Stimulated activated CD8-positive, alpha-beta memory T cell treated with anti-CD3 and anti-CD28 coated beads, Interleukin-15, amount 100 ng/mL, for 48 hours (primary cell): ENCODE measurements around the gene ADAR.

ENCODE experiments used
- DNase-seq, 2 donors: peaks; one replicate each; pipeline ENCODE4 v3.0.0-alpha.2; 2020; ENCODE audit warnings: low read depth in 2 of 2

The ADAR gene

DNA sequence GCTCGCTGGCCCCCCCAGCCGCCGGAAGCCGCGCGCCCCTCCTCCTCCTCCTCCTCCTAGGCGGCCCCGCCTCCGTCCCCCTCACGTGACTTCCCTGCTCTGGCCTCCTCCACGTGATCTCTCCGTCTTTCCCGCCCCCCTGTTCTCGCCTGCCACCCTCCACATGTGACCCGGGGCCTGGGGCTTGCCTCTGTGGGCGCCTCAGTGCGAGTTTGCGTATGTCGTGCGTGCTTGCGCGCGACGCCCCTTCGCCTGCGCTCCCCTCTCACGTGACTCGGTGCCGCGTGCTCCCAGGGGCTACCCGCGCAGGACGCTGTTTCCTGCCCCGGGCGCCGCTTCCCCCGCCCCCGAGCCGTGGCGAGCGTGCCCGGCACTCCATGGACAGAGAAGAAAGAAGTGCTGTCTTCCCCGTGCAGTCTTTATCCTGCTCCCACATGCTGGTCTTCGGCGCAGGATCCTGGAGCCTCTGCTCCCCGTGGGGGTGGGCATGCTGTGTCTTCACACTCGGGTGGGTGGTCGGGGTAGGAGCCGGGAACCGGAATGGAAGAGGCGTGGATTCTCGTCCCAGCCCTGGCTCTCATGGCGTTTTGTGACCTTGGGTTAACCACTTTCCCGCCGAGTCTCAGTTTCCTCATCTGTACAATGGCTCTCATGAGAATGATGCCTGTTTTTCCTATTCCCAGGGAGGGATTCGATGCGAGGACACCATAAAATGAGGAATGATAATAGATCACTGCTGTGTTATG, 49.1 kb downstream of the ADAR start:
- peak; percentile 99 for DNase-seq

DNA sequence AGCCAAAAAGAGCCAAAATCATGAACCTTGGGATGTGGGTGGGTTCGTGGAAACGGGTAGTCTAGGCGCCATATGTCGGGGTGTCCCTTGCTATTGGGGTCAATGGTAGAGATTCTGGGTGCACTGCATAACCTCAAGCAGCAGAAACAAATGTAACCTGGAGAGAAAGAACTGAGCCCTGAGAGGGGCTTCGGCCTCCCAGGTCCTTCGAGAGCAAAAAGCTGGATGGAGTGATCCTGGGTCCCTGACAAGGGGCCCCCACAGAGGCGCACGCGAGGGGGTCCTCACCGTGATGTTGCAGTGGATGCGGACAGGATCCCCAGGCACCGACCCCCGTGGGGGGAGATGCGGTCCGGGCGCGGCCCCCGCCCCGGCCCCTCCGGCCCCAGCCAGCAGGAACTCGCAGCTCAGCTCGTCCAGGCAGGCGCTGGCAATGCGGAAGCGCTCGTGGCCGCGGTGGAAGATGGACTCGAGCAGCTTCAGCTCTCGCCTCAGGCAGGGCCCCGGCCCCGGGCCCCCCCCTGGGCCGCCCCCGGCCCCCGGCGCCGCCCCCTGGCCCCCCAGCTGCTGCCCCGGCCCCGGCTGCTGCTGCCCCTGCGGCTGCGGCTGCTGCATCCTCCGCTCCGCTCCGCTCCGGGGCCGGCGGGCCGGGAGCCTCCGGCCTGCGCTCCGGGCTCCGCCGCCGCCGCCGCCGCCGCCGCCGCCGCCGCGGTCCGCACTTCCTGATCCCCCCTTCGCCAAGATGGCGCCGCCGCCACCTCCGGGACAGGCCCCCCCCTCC, 49.9 kb downstream of the ADAR start, which contains the start of gene UBE2Q1:
Gene UBE2Q1, minus strand, starts transcription at position 724 of the 781 bp plus-strand sequence. Its CDS starts 109 bp downstream, at position 615.
- peak in 1 of 2 donors; percentile 8 for DNase-seq

DNA sequence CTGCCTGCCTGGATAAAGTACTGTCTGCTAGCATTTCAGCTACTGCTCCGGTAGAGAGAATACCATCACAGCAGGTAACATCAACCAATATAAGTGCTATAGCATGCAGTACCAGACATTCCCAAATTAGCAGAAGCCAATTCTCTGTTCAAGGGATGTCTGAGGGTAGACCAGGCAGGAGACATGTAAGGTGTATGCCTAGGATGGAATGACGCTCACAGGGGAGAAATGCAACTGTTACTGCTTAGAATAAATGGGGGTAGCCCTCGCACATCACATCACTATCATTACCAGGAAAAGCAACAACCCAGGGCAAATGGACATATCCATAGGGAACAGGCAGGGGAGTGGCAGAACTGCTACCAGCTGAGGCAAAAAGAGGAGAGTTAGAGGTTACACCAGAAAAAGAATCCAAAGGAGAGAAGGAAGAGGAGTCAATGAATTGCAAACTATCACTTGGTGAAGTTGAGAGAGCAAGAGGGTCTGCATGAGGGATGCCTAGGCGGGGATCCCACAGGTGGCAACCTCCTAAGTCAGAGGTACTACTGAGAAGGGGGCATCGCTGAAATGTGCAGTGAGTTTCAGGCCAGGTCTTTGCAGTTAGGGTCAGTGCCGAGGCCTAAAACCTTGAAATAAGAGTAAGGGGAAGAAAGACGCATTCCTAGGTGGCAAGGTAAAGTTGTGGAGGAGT, 50.6 kb downstream of the ADAR start:
- no peak for DNase-seq

DNA sequence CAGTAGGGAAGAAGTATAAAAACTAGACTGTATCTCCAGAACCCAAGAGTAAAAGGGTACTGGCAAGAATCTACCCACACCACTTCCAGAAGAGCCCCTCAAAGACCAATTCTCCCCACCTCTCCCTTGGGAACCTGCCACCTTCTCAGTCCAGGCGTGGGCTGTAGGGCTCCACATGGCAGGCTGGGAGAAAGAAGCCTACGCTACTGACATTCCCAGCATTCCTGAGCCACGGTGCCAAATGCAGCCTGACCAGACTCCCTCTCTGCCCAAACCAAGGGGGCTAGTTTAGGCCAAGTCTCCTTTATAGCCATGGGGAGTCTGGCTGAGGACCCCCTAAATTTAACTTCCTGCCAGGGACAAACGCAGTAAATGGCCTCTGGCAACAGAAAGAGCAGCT, 51.6 kb downstream of the ADAR start:
- no peak for DNase-seq

DNA sequence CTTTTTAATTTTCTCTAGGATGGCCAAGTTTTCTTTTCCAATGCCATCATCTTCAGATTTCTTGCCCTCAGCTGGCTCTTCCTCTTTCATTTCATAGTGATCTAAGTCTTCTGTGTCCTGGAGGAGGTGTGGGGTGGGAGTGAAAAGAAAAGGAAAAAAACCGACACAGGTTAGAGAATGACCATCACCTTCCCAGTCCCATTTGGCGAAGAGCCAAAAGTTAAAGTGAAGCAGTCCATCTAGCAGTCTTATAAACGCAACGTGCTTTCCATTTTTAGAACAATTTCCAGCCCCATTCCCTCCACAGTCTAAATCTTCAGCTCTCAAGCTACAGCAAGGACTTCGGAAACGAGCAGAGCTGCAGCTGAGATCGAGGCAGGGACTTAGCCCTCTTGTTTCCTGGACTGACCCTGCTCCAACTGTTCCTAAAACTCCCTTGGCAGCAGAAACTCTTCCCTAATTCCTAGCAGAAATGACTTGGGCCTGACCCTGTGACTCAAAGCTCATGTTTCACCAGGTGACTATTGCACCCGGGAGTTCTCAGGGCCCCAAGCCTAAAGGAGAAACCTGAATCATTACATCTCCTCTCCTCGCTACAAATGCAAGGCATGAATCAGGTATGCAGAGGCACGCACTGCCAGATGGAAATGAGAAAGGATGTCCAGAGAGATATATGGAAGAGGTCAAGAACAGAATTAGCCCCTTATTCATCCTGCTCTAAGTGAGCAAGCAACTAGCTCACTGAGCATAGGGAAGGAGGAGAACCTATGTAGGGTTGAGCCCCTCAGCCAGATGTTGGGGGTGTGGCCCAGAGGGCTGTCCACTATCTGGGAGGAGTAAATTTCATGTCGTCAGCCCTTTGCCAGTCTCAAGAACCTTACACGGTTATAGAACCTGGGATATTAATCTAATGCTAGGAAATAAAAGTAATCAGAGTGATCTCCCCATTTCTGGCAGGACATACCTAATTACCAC, 54.6 kb downstream of the ADAR start:
- no peak for DNase-seq

DNA sequence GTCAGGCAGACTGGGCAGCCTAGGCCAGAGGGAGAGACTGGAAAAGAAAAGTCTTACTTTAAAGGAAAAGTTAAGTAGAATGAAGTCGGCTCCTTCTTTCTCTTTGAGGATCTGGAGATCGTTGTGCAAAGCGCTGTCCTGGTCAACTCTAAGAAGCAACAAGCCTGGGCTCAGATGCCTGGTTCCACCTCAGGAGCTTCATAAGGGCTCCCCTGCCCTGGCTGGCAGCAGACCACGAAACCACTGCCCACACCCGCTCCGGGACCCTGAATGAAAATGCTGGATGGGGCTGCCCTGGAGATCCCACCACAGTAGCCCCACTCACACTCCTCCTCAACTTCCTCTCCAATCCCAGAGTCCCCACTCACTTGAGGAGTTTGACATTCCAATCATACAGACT, 56.0 kb downstream of the ADAR start:
- DNase-seq = no peak

DNA sequence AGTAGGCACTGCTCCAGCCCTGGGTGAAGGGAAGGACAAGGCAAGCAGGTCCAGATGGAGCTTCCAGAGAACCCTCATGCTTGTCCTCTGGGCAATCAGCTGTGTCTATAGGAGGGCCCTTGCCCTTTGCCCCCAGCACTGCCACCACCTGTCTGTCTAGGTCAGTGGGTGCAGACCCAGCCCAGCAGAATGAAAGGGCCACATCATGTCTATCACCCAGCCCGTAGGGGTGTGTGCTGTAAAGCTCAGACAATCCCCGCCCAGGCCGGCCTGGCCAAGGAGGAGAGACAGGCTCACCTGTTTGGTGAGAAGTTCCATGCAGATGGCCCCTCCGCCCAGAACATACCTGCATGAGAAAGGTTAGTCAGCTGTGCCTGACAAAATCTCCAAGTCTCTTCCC, 56.5 kb downstream of the ADAR start:
- DNase-seq = no peak

DNA sequence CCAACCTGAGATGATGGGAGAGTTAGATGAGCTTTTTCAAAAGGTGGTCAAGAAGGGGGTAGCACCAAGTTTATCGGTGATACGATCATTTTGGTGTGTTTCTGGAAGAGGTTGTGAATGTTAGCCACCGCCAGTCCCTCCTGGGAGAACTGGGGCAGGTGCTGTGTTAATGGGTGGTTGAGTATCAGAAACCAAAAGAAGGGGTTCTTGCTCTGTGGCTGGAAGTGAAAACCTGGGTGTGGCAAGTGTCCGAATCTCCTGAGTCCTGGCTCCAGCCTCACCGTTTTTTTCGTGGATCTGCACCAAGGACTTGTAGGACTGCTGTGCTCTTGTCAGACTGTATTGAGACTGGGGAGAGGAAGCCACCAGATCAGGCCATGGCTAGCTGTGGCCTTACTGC, 57.3 kb downstream of the ADAR start:
- no peak for DNase-seq

DNA sequence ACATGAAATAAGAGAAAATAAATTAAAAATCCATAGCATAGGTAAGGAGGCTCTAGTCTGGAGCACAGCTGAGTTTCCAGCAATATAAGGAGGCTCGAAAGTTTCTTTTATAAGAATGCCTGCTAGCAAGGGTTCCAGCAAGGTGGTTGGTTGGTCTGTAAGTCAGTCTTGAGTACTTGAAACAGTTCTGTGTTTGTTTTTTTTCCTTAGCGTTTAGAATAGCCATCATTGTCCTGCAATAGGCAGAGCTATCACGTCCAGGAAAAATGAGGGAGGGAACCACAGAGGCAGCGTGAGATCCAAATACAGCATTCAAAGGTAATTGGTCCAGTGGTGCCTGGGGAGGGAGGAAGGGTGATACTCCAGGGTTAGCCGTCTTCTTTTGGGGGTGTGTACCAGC, 57.9 kb downstream of the ADAR start:
- no peak for DNase-seq

DNA sequence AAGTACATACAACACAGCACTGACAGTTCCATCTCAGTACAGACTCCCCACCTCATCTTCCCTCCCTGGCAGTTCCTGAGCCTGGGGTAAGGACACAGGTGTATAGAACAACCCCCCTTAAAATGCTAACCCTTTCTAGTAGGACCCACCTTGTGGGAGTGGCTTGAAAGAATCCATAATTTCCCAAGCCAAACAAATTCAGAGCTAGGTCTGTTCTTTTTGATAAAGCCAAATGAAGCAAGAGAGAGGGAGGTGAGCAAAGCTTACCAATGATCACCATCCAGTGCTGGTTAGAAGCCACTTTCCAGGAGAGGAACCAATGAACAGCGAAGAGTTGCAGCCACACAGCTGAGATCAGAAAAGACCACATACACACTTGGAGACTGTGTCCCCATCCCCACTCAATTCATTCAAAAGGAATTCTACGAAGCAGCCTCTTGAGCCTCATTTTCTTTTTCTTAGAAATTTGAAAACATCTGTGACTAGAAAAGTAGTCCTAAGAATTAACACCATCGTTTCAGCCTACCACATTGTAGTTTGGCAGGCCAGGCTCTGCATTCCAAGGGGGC, 58.7 kb downstream of the ADAR start:
- DNase-seq = no peak

DNA sequence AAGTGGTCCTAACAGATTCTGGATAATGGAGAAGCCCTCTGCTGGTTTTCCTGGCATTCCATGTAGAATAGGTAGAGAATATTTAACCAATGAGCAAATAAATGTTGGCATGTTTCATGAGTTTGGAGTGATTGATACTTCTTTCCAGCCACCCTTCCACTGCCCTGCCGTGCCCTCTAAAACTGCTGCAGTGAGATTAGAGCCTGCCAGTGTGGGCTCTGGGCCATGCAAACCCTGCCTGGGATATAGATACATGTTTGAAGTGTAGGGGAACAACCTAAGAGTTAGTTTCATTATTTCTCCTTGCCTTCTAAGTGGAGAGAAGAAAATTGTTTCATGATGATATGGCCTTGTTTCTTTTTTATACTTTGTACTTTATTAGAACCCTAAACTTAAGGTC, 60.0 kb downstream of the ADAR start:
- no peak for DNase-seq

DNA sequence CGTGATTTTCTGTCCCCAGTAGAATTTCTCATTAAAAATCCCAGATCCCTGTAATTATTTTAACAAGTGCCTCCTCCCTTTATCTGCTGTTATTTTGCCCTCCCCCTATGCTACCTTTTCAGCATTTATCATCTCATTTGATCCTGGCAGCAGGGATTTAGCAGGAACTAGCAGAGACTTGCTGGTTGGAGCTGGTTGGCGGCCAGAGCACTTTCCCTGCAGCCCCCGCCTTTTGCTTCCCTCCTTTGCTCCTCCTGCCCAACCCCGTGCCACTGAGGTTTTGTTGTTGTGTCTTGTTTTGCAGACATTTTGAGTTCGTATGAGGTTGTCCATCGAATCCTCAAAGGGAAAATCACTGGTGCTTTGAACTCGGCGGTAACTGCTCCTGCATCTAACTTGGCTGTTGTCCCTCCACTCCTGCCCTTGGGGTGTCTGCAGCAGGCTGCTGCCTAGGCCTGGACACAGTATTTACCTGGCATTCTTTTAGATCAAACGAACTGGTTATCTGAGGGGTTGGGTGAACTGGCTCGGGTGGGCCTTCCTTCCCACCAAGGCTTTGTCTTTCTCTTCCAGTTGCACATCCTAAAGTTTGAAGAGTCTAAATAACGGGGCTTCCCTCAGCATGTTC, 60.8 kb downstream of the ADAR start:
- no peak for DNase-seq

DNA sequence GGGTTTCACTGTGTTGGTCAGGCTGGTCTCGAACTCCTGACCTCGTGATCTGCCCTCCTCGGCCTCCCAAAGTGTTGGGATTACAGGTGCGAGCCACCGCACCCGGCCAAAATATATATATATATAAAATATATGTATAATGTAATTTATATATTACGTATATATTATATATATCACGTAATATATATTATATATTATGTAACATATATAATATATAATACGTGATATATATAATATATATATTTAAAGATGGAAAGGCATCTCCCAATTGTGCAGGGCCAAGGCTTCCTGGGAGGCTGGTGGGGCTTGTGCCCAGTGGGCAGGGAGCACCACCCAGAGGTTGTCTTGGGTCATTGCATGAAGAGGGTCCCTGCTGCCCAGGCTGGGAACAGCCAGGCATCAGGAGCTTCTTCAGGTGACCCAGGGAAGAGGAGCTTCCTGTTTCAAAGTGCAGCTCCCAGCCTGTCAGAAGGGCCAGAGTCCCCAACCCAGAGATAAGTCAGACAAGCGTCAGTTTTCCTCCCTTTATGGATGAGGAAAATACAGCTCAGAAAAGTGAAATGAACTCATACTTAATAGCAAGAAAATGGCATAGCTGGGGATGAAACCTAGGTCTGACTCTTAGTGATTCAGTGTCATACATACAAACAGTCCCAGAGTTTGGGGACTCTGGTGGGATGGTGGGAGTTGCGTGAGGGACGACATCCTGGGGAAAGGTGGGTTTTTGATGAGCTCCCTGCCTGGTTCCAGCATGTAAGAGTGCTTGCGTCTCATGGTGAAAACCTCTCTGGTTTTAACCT, 61.5 kb downstream of the ADAR start:
- DNase-seq = peak; percentile 40 to 44

DNA sequence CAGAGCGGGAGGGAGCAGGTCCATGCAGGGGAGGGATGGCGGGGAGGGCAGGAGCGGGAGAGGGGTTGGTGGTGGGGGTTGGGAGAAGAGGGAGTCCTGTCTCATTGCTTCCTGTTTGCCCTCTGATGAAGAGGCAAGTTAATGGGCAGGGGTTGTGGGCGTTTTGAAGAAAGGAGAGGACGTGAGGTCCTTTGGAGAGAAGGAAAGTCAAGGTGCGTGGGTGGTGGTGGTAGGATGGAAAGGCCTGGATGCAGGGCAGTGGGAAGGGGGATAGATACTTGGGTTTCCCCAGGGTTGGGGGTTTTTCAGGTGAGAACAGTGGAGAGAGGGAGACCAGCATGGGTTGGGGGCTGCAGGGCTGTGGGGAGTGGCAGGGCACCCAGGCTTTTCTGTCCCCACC, 66.8 kb downstream of the ADAR start:
- no peak for DNase-seq

DNA sequence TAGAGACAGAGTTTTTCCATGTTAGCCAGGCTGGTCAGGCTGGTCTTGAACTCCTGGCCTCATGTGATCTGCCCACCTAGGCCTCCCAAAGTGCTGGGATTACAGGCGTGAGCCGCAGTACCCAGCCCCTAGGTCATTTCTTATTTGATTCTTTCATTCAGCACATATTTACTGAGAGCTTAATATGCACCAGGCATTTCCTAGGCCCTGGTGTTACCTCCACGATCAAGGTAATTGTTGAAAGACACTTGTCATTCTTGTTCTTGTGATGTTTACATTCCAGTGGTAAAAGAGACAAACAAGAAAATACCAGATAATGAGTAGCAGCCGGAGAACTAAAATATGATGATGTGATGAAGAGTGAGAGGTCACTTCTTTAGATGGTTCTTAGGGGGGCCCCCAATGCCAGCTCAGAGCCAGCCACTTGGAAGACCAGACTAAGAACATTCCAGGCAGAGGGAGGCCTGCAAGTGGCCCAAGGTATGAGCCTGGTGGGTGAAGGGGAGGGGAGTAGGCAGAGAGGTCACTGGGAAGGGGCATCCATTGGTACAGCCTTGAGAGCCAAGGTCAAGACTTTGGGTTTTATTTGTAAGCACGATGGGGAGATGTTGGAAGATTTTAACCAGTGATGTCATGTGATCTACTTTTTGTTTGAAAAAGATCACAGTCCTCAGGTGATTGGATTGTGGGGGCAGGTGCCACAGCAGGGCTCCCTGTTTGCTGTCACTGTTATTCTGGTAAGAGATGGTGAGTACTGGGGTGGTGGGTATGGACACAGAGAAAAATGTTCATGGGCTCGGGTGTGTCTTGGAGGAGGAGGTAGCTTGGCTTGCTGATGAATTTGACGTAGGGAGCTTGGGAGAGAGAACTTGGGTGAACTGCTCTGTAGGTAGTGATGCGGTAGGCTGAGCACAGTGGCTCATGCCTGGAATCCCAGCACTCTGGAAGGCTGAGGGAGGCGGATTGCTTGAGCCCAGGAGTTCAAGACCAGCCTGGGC, 68.2 kb downstream of the ADAR start:
- no peak for DNase-seq

DNA sequence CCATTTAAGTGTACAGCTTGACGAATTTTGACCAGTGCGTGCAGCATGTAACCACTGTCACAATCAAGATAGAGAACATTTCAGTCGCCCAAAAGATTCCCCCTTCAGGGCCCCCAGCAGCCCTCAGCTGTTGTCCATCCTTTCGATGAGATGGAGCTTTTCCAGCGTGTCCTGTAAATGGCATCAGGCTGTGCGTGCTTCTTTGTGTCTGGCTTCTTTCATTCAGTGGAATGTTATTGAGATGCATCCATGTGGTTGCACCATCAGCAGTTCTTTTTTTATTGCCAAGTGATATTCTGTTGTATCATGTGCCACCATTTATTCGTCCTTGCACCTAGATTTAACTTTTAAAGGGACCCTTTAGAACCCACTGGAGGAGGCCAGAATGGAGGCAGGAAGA, 71.4 kb downstream of the ADAR start:
- DNase-seq = no peak

DNA sequence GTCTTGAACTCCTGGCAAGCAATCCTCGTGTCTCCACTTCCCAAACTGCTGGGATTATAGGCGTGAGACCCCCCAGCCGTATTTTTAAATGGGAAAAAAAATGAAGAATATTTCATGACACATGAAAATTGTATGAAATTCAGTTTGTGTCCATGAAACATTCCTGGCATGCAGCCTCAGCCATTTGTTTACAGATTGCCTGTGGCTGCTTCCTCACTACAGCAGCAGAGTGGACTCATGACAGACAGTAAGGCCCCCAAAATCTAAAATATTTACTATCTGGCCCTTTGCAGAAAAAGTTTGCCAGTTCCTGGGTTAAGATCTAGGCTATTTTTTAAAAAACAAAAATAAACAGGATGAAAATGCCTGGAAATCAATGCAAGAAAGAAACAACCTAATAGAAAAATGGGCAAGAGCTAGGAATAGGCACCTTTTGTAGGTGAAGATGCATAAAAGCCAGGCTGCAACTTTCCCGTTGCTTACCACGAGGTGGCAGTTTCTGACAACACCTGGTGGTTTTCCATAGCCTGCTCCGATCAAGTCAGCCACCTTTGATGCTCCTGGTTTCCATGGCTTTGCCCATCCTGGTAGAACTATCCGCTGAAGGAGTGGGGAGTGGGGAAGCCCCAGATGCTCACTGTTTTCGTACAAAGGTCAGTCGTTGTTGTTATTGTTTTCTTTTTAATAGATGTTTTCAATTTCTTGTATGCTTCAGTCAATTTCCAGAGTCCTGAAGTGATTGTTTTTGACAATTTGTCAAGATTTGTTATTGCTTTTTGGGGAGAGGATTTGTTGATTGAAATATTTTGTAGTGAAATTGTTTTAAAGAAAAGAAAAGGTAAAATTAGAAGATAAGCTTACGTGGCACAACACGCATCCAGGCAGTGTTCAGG, 73.8 kb downstream of the ADAR start:
- DNase-seq = no peak
